ENCODE results near the gene CSMD2.

- TF ChIP-seq CTCF (conservative IDR thresholded peaks at IDR 0.05) (no peak), EZH2 (IDR thresholded peaks at IDR 0.05; ENCODE audit: low read depth) (no peak)
Measured at GRCh38 chr1:33764149-33764548, 400.9 kb downstream of the CSMD2 start.

All from PC-9 (cell line).